ENCODE results near the gene RFXANK. TPM values are rescaled to one million over a fixed set of nuclear protein-coding genes. Genes with fewer than 3 reads are reported as not detected.

The RFXANK gene
- total RNA-seq, 1 experiment from 2014 or later, result 78.7 TPM

DNA sequence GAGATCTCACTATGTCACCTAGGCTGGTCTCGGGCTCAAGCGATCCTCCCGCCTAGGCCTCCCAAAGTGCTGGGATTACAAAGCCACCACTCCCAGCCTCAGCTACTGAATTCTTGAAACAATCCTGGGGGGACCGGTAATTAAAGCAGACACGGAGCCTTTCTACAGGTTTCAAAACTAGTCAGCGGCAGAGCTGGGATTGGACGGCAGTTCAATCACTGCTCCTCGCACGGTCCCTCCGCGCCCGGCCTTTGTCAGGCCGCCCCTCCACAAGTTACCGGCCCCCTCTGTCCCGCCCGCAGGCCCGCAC lies 335 bp upstream of the RFXANK start:
- no peaks in the 10 kb centered on the region for H3K9me3 Mint-ChIP-seq
- ChIA-PET POLR2A (interaction anchor here (1.5 kb wide), 1 partner anchor 46 kb away, joined by 9 read pairs; no protein-coding TSS in a partner anchor), CTCF (interaction anchor here (0.5 to 2.5 kb wide), 7 partner anchors 12 to 151 kb away, joined by 3 to 12 read pairs (median 4); no protein-coding TSS in a partner anchor)
- TF ChIP-seq EMX1 (CRISPR knock-in tag; IDR thresholded peaks at IDR 0.05), result no peak
- TF ChIP-seq NR2C2 (CRISPR knock-in tag; IDR thresholded peaks at IDR 0.05), result 0 out of 2 replicates have a peak, but pooled peaks have one; percentile 24
- TF ChIP-seq TEAD4 (CRISPR knock-in tag; IDR thresholded peaks at IDR 0.05), result 0 out of 2 replicates have a peak, but pooled peaks have one; percentile 38
- DNase-seq (ENCODE audit: low spot score), result no peak
- peak overlapping the region; percentile 97 for H3K27ac Mint-ChIP-seq
- H3K27me3 Mint-ChIP-seq (ENCODE audit: low read depth), result no peaks in the 10 kb centered on the region
- peak overlapping the region; percentile 96 for H3K4me3 Mint-ChIP-seq
- ATAC-seq, result no peak
- H3K4me1 Mint-ChIP-seq, result peaks cover 15% of the 10 kb centered on the region; the same call in 1 of the 2 replicates
- H3K36me3 Mint-ChIP-seq, result peaks cover 1% of the 10 kb centered on the region; the same call in 1 of the 2 replicates

DNA sequence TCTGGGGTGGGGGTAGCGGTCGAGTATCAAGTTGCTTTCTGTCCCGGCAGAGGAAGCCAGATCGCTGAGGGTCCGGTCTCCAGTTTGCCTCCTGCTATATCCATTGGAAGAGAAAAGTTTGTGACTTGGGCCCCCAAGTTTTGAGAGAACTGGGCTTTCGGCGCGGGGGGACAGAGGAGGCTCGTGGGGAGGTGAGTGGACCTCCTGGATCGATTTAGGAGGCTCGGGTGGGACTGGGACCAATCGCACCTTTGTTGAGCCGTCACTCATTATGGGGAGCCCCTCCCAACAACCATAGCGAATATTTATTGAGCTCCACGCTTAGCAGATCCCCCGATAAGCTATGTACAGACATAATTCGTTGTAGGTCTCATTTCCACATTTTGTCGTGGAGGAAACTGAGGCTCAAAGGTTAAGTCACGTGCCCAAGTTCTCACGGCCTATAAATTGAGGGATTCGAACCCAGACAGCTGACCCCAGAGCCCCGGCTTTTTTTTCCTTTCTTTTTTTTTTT lies 909 bp downstream of the RFXANK start:
- ATAC-seq (no peak), DNase-seq (ENCODE audit: low spot score) (no peak)
- ChIA-PET CTCF (interaction anchor here (0.6 to 2.5 kb wide), 12 partner anchors 10 to 361 kb away, joined by 3 to 12 read pairs (median 4); partner anchors contain the start of genes DDX49, NCAN and NR2C2AP), POLR2A (interaction anchor here (0.6 to 1.4 kb wide), 3 partner anchors 10 to 131 kb away, joined by 3 to 9 read pairs (median 4); partner anchors contain the start of gene NR2C2AP)
- Mint-ChIP-seq H3K9me3 (no peaks in the 10 kb centered on the region), H3K4me1 (peaks cover 15% of the 10 kb centered on the region; the same call in 1 of the 2 replicates), H3K4me3 (peak overlapping the region; percentile 96), H3K36me3 (peaks cover 5% of the 10 kb centered on the region; the same call in 1 of the 2 replicates), H3K27me3 (ENCODE audit: low read depth) (no peaks in the 10 kb centered on the region), H3K27ac (peak overlapping the region; percentile 88)
- TF ChIP-seq CREM (CRISPR knock-in tag; IDR thresholded peaks at IDR 0.05), result no peak
- TF ChIP-seq, protein P1, sequence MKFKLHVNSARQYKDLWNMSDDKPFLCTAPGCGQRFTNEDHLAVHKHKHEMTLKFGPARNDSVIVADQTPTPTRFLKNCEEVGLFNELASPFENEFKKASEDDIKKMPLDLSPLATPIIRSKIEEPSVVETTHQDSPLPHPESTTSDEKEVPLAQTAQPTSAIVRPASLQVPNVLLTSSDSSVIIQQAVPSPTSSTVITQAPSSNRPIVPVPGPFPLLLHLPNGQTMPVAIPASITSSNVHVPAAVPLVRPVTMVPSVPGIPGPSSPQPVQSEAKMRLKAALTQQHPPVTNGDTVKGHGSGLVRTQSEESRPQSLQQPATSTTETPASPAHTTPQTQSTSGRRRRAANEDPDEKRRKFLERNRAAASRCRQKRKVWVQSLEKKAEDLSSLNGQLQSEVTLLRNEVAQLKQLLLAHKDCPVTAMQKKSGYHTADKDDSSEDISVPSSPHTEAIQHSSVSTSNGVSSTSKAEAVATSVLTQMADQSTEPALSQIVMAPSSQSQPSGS (CRISPR knock-in tag; IDR thresholded peaks at IDR 0.05; ENCODE audit: borderline replicate concordance, low read depth), result no peak
- peak; percentile 68 for TF ChIP-seq USF2 (CRISPR knock-in tag; IDR thresholded peaks at IDR 0.05)

DNA sequence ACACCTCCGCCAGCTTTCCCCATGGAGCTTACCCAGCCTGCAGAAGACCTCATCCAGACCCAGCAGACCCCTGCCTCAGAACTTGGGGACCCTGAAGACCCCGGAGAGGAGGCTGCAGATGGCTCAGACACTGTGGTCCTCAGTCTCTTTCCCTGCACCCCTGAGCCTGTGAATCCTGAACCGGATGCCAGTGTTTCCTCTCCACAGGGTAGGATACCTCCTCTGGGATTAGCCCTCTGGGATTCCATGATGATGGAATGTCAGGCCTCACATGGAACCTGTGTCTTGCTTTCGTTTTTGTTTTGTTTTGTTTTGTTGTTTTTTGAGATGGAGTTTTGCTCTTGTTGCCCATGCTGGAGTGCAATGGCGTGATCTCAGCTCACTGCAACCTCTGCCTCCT lies 1.9 kb downstream of the RFXANK start:
- TF ChIP-seq RELA (CRISPR knock-in tag; IDR thresholded peaks at IDR 0.05; ENCODE audit: borderline replicate concordance), result no peak
- TF ChIP-seq MXD4 (CRISPR knock-in tag; IDR thresholded peaks at IDR 0.05; ENCODE audit: borderline replicate concordance), result no peak
- TF ChIP-seq HMGXB4 (CRISPR knock-in tag; IDR thresholded peaks at IDR 0.05), result no peak
- TF ChIP-seq, protein P2, sequence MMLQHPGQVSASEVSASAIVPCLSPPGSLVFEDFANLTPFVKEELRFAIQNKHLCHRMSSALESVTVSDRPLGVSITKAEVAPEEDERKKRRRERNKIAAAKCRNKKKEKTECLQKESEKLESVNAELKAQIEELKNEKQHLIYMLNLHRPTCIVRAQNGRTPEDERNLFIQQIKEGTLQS (CRISPR knock-in tag; conservative IDR thresholded peaks at IDR 0.05), result no peak
- TF ChIP-seq, protein P3, sequence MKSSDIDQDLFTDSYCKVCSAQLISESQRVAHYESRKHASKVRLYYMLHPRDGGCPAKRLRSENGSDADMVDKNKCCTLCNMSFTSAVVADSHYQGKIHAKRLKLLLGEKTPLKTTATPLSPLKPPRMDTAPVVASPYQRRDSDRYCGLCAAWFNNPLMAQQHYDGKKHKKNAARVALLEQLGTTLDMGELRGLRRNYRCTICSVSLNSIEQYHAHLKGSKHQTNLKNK (CRISPR knock-in tag; IDR thresholded peaks at IDR 0.05), result no peak
- Mint-ChIP-seq H3K27me3 (ENCODE audit: low read depth) (no peaks in the 10 kb centered on the region), H3K36me3 (peaks cover 11% of the 10 kb centered on the region), H3K9me3 (no peaks in the 10 kb centered on the region), H3K27ac (no peak overlapping the region), H3K4me3 (peak overlapping the region; percentile 96), H3K4me1 (peaks cover 15% of the 10 kb centered on the region; the same call in 1 of the 2 replicates)
- ATAC-seq, result no peak
- ChIA-PET CTCF (interaction anchor here (1.1 to 2.5 kb wide), 3 partner anchors 21 to 274 kb away, joined by 3 to 12 read pairs (median 7); partner anchors contain the start of gene DDX49), POLR2A (interaction anchor here (0.6 kb wide), 1 partner anchor 1614 kb away, joined by 6 read pairs; no protein-coding TSS in a partner anchor)
- no peak for DNase-seq (ENCODE audit: low spot score)
